Measurements from ENCODE around the gene HSPA1B. TPM values are rescaled to one million over a fixed set of nuclear protein-coding genes. Genes with fewer than 3 reads are reported as not detected.
"Not testable (repeated sequence)": the region's sequence is repeated elsewhere in the genome, so short reads cannot be mapped to it uniquely, and the experiment has no call there.

Gene HSPA1B
- total RNA-seq, 3 donors from 2014 or later, result 172 to 254 (median 200) TPM

DNA sequence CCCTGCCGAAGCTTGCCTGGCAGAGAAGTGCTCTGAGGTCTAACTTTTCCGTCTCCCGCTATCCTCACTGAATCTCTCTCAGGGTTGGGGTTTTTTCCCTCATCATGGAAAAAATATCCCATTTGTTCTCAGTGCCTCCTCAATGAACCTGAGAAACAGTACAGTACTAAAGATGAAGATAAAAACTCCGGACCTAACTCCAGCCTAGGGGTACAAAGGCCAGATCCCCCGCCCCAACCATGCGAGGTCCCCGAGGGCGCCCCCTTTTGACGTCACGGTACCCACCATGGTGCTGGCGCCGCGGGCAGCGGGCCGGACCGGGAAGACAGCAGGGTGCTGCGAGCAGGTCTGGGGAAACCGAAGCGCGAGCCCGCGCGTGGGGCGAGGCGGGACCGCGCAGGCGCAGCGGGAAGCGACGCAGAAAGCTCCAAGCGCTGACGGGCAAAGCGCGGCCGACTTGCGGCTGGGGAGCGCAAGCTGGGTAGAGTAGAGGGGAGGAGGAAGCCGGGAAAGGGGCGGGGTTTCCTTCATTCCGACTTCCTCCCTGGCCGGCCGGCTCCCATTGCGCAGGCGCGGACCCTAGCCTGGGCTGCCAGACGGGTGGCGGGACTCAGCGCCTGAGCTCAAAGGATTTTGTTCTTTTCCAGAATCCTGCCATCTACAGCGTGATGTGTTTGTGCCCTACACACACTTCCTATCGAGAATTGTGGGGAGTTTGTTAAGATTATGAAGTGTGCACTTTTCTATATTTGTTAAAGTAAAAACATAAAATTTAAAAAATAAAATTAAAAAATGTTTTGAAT lies 20.9 kb upstream of the HSPA1B start, which contains the start of gene LSM2:
Gene LSM2, minus strand, starts transcription at position 497 of the 803 bp plus-strand sequence. Its CDS starts 209 bp downstream, at position 288.
- H3K4me3 ChIP-seq, result peak within 1 kb of the TSS; percentile 23
- peak; percentile 97 to 98 (median 98) for DNase-seq
- peaks cover 8% of the 10 kb centered on the region for H3K4me1 ChIP-seq (ENCODE audit: low read depth)
- TF ChIP-seq, protein P1, sequence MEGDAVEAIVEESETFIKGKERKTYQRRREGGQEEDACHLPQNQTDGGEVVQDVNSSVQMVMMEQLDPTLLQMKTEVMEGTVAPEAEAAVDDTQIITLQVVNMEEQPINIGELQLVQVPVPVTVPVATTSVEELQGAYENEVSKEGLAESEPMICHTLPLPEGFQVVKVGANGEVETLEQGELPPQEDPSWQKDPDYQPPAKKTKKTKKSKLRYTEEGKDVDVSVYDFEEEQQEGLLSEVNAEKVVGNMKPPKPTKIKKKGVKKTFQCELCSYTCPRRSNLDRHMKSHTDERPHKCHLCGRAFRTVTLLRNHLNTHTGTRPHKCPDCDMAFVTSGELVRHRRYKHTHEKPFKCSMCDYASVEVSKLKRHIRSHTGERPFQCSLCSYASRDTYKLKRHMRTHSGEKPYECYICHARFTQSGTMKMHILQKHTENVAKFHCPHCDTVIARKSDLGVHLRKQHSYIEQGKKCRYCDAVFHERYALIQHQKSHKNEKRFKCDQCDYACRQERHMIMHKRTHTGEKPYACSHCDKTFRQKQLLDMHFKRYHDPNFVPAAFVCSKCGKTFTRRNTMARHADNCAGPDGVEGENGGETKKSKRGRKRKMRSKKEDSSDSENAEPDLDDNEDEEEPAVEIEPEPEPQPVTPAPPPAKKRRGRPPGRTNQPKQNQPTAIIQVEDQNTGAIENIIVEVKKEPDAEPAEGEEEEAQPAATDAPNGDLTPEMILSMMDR (IDR thresholded peaks at IDR 0.05), result peak; percentile 19
- ATAC-seq, result peak; percentile 100
- H3K36me3 ChIP-seq (ENCODE audit: low read depth), result no peaks in the 10 kb centered on the region
- intact Hi-C loops (cut with DNase I, micrococcal nuclease), result no loop called here
- no peaks in the 10 kb centered on the region for H3K9me3 ChIP-seq

DNA sequence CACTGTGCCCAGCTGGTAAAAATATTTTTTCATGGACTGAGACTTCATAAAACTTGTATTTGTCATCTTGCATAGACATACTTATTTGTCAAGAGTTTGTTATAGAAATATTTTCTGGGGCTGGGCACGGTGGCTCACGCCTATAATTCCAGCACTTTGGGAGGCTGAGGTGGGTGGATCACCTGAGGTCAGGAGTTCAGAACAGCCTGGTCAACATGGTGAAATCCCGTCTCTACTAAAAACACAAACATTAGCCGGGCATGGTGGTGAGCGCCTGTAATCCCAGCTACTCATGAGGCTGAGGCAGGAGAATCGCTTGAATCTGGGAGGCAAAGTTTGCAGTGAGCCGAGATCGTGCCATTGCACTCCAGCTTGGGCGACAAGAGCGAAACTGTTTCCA lies 18.9 kb upstream of the HSPA1B start:
- peaks cover 13% of the 10 kb centered on the region for H3K4me1 ChIP-seq (ENCODE audit: low read depth)
- DNase-seq; H3K4me3 ChIP-seq; H3K36me3 ChIP-seq (ENCODE audit: low read depth); H3K9me3 ChIP-seq; ATAC-seq; intact Hi-C loops (cut with DNase I, micrococcal nuclease): not testable (repeated sequence)

- H3K4me3 ChIP-seq, result no peak overlapping the region
- H3K9me3 ChIP-seq, result no peaks in the 10 kb centered on the region
- DNase-seq (no peak), ATAC-seq (no peak)
- H3K4me1 ChIP-seq (ENCODE audit: low read depth), result peaks cover 8% of the 10 kb centered on the region
- TF ChIP-seq, protein P1 (IDR thresholded peaks at IDR 0.05), result no peak
- intact Hi-C loops (cut with DNase I, micrococcal nuclease), result no loop called here
- no peaks in the 10 kb centered on the region for H3K36me3 ChIP-seq (ENCODE audit: low read depth)
These were observed 15.9 kb upstream of the HSPA1B start for GRCh38 chr6:31811645-31812044.

- Histone ChIP-seq H3K36me3 (ENCODE audit: low read depth) (no peaks in the 10 kb centered on the region), H3K9me3 (no peaks in the 10 kb centered on the region), H3K4me1 (ENCODE audit: low read depth) (peaks cover 15% of the 10 kb centered on the region), H3K4me3 (no peak overlapping the region)
- no peak for ATAC-seq
- intact Hi-C loops (cut with DNase I, micrococcal nuclease), result no loop called here
- TF ChIP-seq, protein P1 (IDR thresholded peaks at IDR 0.05), result no peak
- DNase-seq, result peak in 1 of 3 donors; percentile 38
These were observed 14.1 kb upstream of the HSPA1B start for GRCh38 chr6:31813465-31813849.

- ATAC-seq, result peak; percentile 87
- H3K4me1 ChIP-seq (ENCODE audit: low read depth), result peaks cover 26% of the 10 kb centered on the region
- DNase-seq, result peak; percentile 93 to 97 (median 96)
- H3K36me3 ChIP-seq (ENCODE audit: low read depth), result no peaks in the 10 kb centered on the region
- TF ChIP-seq, protein P1 (IDR thresholded peaks at IDR 0.05), result no peak
- no peaks in the 10 kb centered on the region for H3K9me3 ChIP-seq
- intact Hi-C loops (cut with DNase I, micrococcal nuclease), result no loop called here
- H3K4me3 ChIP-seq, result peak overlapping the region; percentile 0
These were observed 12.9 kb upstream of the HSPA1B start for GRCh38 chr6:31814677-31815024.

- TF ChIP-seq, protein P1 (IDR thresholded peaks at IDR 0.05), result no peak
- intact Hi-C loops (cut with DNase I, micrococcal nuclease), result no loop called here
- H3K36me3 ChIP-seq (ENCODE audit: low read depth), result no peaks in the 10 kb centered on the region
These were observed 12.3 kb upstream of the HSPA1B start, which contains the start of the genes HSPA1A and HSPA1L for GRCh38 chr6:31815025-31815838. Gene HSPA1A (plus strand): TSS chr6:31815543. CDS start chr6:31815757, 214 bp downstream. Gene HSPA1L (minus strand): TSS chr6:31815283. CDS start chr6:31811972, 3,311 bp downstream.

GRCh38 chr6:31817133-31817928 lies 10.2 kb upstream of the HSPA1B start:
- H3K9me3 ChIP-seq; H3K36me3 ChIP-seq (ENCODE audit: low read depth); ATAC-seq; intact Hi-C loops (cut with DNase I, micrococcal nuclease); H3K4me3 ChIP-seq: not testable (repeated sequence)
- DNase-seq, result peak in 1 of 3 donors; percentile 54
- H3K4me1 ChIP-seq (ENCODE audit: low read depth), result peaks cover 45% of the 10 kb centered on the region

More at GRCh38 chr6:31815025-31815838, 12.3 kb upstream of the HSPA1B start, which contains the start of the genes HSPA1A and HSPA1L:
- ATAC-seq, result peak; percentile 82
- Histone ChIP-seq H3K4me1 (ENCODE audit: low read depth) (peaks cover 31% of the 10 kb centered on the region), H3K4me3 (peak within 1 kb of the TSS; percentile 0), H3K9me3 (no peaks in the 10 kb centered on the region)
- peak; percentile 93 to 95 (median 95) for DNase-seq

All from mucosa of descending colon (tissue), 3 donors.